AG04449 (cell line): ENCODE data around the gene TBXA2R.
"Not testable (repeated sequence)": the region's sequence is repeated elsewhere in the genome, so short reads cannot be mapped to it uniquely, and the experiment has no call there.

Experiments used
- CTCF ChIA-PET: fragments of 350-600 bp; formaldehyde crosslinking; extraction: SDS; loops from one replicate; lab custom pipeline; 2021; ENCODE audit warnings: antibody characterized with exemption; lab: Yijun Ruan, JAX
- POLR2A ChIA-PET: fragments of 400-600, 350-600 bp; formaldehyde crosslinking; extraction: SDS; loops from one replicate; lab custom pipeline; 2020; ENCODE audit warnings: antibody characterized with exemption, inconsistent platforms; lab: Yijun Ruan, JAX
- DNase-seq: peaks from one replicate; pipeline ENCODE4 v3.0.0-alpha.2; 2010; ENCODE audit warnings: low read depth, low spot score
- H3K4me3 ChIP-seq: 2 replicates; pipeline ENCODE4 v1.5.1; 2011; ENCODE audit warnings: low read depth, mild to moderate bottlenecking, control low read depth, low read length
- CTCF ChIP-seq: IDR thresholded peaks from one replicate; pipeline ENCODE4 v1.5.1; 2011; ENCODE audit warnings: mild to moderate bottlenecking, moderate library complexity, low read length, control low read depth, inconsistent platforms; ENCODE audit not compliant: insufficient read depth; ENCODE audit errors: missing control alignments

The TBXA2R gene

GRCh38 chr19:3573162-3573857 is 33.4 kb downstream of the TBXA2R start:
- TF ChIP-seq CTCF = no peak
- no peak for DNase-seq
- H3K4me3 ChIP-seq = peak overlapping the region; percentile 82
- CTCF ChIA-PET = no interaction called here
- POLR2A ChIA-PET = no interaction called here

DNA sequence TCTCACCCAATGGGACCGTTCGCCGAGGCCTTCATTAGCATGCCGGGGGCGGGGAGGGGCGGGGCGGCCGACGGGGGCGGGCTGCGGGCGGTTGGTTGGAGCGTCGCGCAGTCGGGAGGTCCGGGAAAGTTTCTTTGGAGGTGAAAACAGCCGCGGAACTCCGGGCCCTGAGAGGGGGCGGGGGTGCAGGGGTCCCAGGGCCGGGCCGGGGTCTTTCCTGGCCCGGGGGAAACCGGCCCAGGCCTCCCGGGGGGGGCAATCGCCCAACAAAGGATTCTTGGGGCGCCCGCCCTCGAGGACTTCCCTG is 33.9 kb downstream of the TBXA2R start, which contains the start of gene HMG20B:
Gene HMG20B (plus strand): TSS at position 90 of the 307 bp plus-strand sequence. CDS start 366 bp downstream, outside the sequence.
- TF ChIP-seq CTCF = no peak
- POLR2A ChIA-PET = no interaction called here
- H3K4me3 ChIP-seq = peak within 1 kb of the TSS; percentile 82
- CTCF ChIA-PET = no interaction called here
- no peak for DNase-seq

- DNase-seq = peak; percentile 96
- ChIA-PET POLR2A (no interaction called here), CTCF (interaction anchor here (0.8 kb wide), 1 partner anchor 27 kb away, joined by 3 read pairs; no protein-coding TSS in a partner anchor)
- H3K4me3 ChIP-seq = peak overlapping the region; percentile 65
- TF ChIP-seq CTCF = no peak
Observed at GRCh38 chr19:3572132-3572854, 34.4 kb downstream of the TBXA2R start.

DNA sequence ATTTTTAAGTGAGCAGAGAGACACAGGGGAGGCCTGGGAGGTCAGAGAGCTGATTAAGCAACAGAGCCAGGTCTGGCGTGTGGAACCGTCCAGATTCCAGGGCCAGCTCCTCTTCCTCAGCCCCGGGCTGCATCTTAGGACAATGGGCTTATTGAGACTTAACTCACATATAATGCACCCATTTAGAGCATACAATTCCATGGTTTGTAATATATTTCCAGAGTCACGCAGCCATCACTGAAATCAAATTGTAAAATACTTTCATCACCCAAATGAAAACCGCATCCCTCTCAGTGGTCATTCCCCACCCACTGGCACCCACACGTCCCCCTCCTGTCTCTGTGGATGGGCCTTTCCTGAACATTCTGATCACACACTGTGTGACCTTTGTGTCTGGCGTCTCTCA is 36.1 kb downstream of the TBXA2R start:
- DNase-seq = no peak
- CTCF ChIA-PET = interaction anchor here (0.7 to 1.5 kb wide), 2 partner anchors 22 to 25 kb away, joined by 4 to 5 read pairs; no protein-coding TSS in a partner anchor

GRCh38 chr19:3570042-3570441 is 36.6 kb downstream of the TBXA2R start:
- DNase-seq, H3K4me3 ChIP-seq: not testable (repeated sequence)
- CTCF ChIA-PET = interaction anchor here (0.7 to 1.5 kb wide), 4 partner anchors 12 to 25 kb away, joined by 3 to 5 read pairs (median 4); no protein-coding TSS in a partner anchor
- POLR2A ChIA-PET = interaction anchor here (0.7 to 1.2 kb wide), 2 partner anchors 12 to 13 kb away, joined by 3 read pairs; no protein-coding TSS in a partner anchor

More for the DNA sequence above, 36.1 kb downstream of the TBXA2R start:
- no peak overlapping the region for H3K4me3 ChIP-seq
- POLR2A ChIA-PET = interaction anchor here (1.2 kb wide), 1 partner anchor 14 kb away, joined by 3 read pairs; no protein-coding TSS in a partner anchor
- no peak for TF ChIP-seq CTCF

DNA sequence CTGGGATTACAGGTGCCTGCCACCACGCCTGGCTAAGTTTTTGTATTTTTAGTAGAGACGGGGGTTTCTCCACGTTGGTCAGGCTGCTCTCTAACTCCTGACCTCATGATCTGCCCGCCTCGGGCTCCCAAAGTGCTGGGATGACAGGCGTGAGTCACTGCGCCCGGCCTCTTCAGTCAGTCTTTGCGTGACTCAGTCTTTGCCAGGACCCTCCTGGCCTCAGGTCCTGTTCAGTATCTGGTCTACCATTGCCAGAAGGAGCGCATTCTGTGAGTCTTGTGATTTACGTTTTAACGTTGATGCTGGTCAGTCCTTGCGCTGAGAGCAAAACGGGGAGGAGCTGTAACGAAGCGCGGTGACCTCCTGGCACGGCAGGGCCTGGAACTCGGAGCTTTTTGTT is 41.5 kb downstream of the TBXA2R start:
- ChIA-PET POLR2A (no interaction called here), CTCF (no interaction called here)

More for the DNA sequence above, 41.5 kb downstream of the TBXA2R start:
- no peak for TF ChIP-seq CTCF
- DNase-seq = no peak
- no peak overlapping the region for H3K4me3 ChIP-seq
